ENCODE results near the gene GRIFIN. TPM values are rescaled to one million over a fixed set of nuclear protein-coding genes. Genes with fewer than 3 reads are reported as not detected.
A peak's percentile ranks its signal among the peaks of the same experiment; 100 is the strongest.

GRIFIN gene
- total RNA-seq, 5 donors from 2014 or later (not counting 1 experiment from before 2014, with no cell fraction given), result not detected

DNA sequence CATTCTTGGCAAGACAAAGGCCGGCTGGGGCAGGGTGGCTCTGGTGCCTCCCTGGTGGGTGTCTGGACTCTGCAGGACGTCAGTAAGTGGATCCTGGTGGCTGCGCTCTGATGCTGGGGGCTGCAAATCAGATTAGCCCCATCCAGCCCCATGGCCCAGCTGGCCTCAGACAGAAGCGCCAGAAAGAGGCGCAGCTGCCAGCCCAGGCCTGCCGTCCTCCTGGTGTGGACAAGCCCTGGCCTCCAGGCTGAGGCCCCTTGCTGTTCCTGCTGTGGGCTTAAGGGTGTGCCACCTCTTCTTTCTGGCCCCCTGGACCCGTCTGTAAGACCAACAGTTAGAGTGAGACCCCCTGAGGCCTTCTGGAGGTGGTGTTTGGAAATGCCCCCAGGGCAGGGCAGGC is 37.5 kb upstream of the GRIFIN start:
- no peaks in the 10 kb centered on the region for H3K27me3 ChIP-seq (replicated peaks in 1 of 2; ENCODE audit: control insufficient read depth in 2 of 2, extremely low read depth in 1 of 2, insufficient read depth in 2 of 2, low read length in 1 of 2)
- WGBS (ENCODE audit: insufficient coverage), result 99% methylated on average over 6 of the region's 7 CpGs
- ChIA-PET POLR2A (no interaction called here), CTCF (no interaction called here)
- peaks cover 34 to 67% of the 10 kb centered on the region in 2 experiments for H3K4me1 ChIP-seq (ENCODE audit: control insufficient read depth in 1 of 2, extremely low read depth in 1 of 2, insufficient read depth in 2 of 2, low read length in 2 of 2)
- DNase-seq (no peak), ATAC-seq (replicated peaks in 1 of 4) (no peak)
- no peaks in the 10 kb centered on the region for H3K36me3 ChIP-seq (ENCODE audit: control insufficient read depth in 2 of 2, extremely low read depth in 1 of 2, insufficient read depth in 1 of 2, low read length in 1 of 2)
- no peaks in the 10 kb centered on the region for H3K9me3 ChIP-seq
- Mint-ChIP-seq H3K36me3 (no peaks in the 10 kb centered on the region), H3K27me3 (no peaks in the 10 kb centered on the region), H3K27ac (peak overlapping the region in 1 of 2 donors; percentile 97), H3K4me3 (no peak overlapping the region), H3K4me1 (peaks cover 48 to 66% (median 62%) of the 10 kb centered on the region in 3 donors), H3K9me3 (no peaks in the 10 kb centered on the region)
- no peak overlapping the region for H3K4me3 ChIP-seq (ENCODE audit: control insufficient read depth in 1 of 2, extremely low read depth in 1 of 2, low read length in 1 of 2)
- H3K27ac ChIP-seq (ENCODE audit: low read length), result peak overlapping the region; percentile 92

DNA sequence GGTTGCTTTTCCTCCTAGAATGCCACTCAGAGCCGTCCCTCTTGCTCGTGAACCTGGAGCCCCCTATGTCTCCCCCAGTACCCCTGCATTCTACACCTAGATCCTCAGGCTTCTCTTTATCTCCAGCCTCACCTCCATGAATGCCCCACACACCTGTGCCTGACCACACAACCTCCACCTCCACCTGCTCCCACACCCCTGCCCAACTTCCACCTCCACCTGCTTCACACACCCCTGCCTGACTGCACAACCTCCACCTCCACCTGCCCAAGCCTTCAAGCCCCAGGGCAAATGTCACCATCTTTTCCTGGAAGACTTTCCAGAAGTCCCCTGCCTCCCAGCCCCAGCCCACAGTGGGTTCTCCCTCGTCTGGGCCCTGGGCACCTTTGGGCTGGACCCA is 36.5 kb upstream of the GRIFIN start:
- H3K9me3 Mint-ChIP-seq, result no peaks in the 10 kb centered on the region
- ChIA-PET CTCF (no interaction called here), POLR2A (no interaction called here)
- WGBS (ENCODE audit: insufficient coverage), result 81% methylated on average over 2 of the region's 3 CpGs
- H3K4me1 Mint-ChIP-seq, result peaks cover 51 to 68% (median 63%) of the 10 kb centered on the region in 3 donors
- Histone ChIP-seq H3K27me3 (replicated peaks in 1 of 2; ENCODE audit: control insufficient read depth in 2 of 2, extremely low read depth in 1 of 2, insufficient read depth in 2 of 2, low read length in 1 of 2) (no peaks in the 10 kb centered on the region), H3K9me3 (no peaks in the 10 kb centered on the region), H3K27ac (ENCODE audit: low read length) (peak overlapping the region; percentile 92), H3K4me1 (ENCODE audit: control insufficient read depth in 1 of 2, extremely low read depth in 1 of 2, insufficient read depth in 2 of 2, low read length in 2 of 2) (peaks cover 40 to 67% of the 10 kb centered on the region in 2 experiments), H3K4me3 (ENCODE audit: control insufficient read depth in 1 of 2, extremely low read depth in 1 of 2, low read length in 1 of 2) (no peak overlapping the region), H3K36me3 (ENCODE audit: control insufficient read depth in 2 of 2, extremely low read depth in 1 of 2, insufficient read depth in 1 of 2, low read length in 1 of 2) (no peaks in the 10 kb centered on the region)
- peak overlapping the region; percentile 72 to 83 (median 77) for H3K4me3 Mint-ChIP-seq
- H3K27ac Mint-ChIP-seq, result peak overlapping the region in 1 of 2 donors; percentile 97
- ATAC-seq (replicated peaks in 1 of 4) (no peak), DNase-seq (no peak)
- no peaks in the 10 kb centered on the region for H3K36me3 Mint-ChIP-seq
- H3K27me3 Mint-ChIP-seq, result no peaks in the 10 kb centered on the region

DNA sequence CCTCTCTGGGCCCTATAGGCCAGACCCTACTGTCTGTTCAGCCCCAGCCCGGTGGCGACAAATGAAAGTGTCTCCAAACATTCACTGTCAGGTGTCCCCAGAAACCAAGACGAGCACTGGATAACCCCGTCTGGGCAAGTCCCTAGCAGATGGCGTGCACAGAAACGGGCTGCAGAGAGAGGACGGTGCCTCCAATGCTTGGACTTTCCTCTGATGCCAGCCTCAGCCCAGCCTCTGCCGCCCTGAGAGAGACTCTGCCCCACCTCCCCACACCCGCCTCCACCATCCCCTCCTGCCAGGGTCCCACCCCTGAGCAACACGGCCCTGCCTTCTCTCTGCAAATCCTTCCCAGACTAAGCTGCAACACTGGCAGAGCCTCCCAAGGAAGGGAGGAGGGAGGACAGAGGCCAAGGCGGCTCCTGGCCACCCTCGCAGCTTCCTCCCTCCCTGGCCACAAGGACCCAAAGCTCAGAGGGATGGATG is 36.0 kb upstream of the GRIFIN start:
- 50% methylated on average over 7 of the region's 12 CpGs for WGBS (ENCODE audit: insufficient coverage)
- peak overlapping the region; percentile 72 to 83 (median 77) for H3K4me3 Mint-ChIP-seq
- H3K27me3 Mint-ChIP-seq, result no peaks in the 10 kb centered on the region
- Histone ChIP-seq H3K4me3 (ENCODE audit: control insufficient read depth in 1 of 2, extremely low read depth in 1 of 2, low read length in 1 of 2) (peak overlapping the region; percentile 0 to 42), H3K4me1 (ENCODE audit: control insufficient read depth in 1 of 2, extremely low read depth in 1 of 2, insufficient read depth in 2 of 2, low read length in 2 of 2) (peaks cover 40 to 69% of the 10 kb centered on the region in 2 experiments), H3K27ac (ENCODE audit: low read length) (peak overlapping the region; percentile 92), H3K9me3 (no peaks in the 10 kb centered on the region), H3K27me3 (replicated peaks in 1 of 2; ENCODE audit: control insufficient read depth in 2 of 2, extremely low read depth in 1 of 2, insufficient read depth in 2 of 2, low read length in 1 of 2) (no peaks in the 10 kb centered on the region), H3K36me3 (ENCODE audit: control insufficient read depth in 2 of 2, extremely low read depth in 1 of 2, insufficient read depth in 1 of 2, low read length in 1 of 2) (no peaks in the 10 kb centered on the region)
- peak in 1 of 4 experiments; percentile 5 for ATAC-seq (replicated peaks in 1 of 4)
- DNase-seq, result peak in 12 of 35 experiments; percentile 22 to 71 (median 38)
- ChIA-PET CTCF (no interaction called here), POLR2A (no interaction called here)
- H3K4me1 Mint-ChIP-seq, result peaks cover 53 to 67% (median 60%) of the 10 kb centered on the region in 3 donors
- H3K36me3 Mint-ChIP-seq, result no peaks in the 10 kb centered on the region
- no peaks in the 10 kb centered on the region for H3K9me3 Mint-ChIP-seq
- H3K27ac Mint-ChIP-seq, result peak overlapping the region in 1 of 2 donors; percentile 97

DNA sequence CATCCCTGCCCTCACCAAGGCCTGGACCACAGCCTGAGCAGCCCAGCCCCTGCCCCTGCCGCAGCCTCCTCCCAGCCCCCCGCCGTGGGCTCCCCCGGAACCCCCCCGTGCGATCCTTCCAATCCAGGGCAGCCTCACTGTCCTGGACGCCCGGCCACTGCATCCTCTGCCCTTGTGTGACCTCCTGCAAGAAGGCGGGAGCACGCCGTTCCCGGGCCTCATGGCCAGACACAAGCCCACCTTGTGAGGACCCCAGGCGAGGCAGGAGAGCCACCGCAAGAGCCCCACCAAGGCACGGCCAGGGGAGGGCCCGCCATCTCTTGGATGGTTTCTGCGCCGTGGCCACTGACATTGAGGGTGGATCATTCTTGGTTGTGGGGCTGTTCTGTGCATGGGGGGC is 35.6 kb upstream of the GRIFIN start:
- ChIA-PET POLR2A (no interaction called here), CTCF (interaction anchor here in 1 of 2 donors (0.6 kb wide), 1 partner anchor 39 kb away, joined by 12 read pairs; no protein-coding TSS in a partner anchor)
- ATAC-seq (replicated peaks in 1 of 4) (no peak), DNase-seq (no peak)
- peaks cover 53 to 65% (median 62%) of the 10 kb centered on the region in 3 donors for H3K4me1 Mint-ChIP-seq
- WGBS (ENCODE audit: insufficient coverage), result 31% methylated on average over 13 of the region's 18 CpGs
- Histone ChIP-seq H3K27me3 (replicated peaks in 1 of 2; ENCODE audit: control insufficient read depth in 2 of 2, extremely low read depth in 1 of 2, insufficient read depth in 2 of 2, low read length in 1 of 2) (no peaks in the 10 kb centered on the region), H3K36me3 (ENCODE audit: control insufficient read depth in 2 of 2, extremely low read depth in 1 of 2, insufficient read depth in 1 of 2, low read length in 1 of 2) (no peaks in the 10 kb centered on the region), H3K27ac (ENCODE audit: low read length) (peak overlapping the region; percentile 92), H3K4me1 (ENCODE audit: control insufficient read depth in 1 of 2, extremely low read depth in 1 of 2, insufficient read depth in 2 of 2, low read length in 2 of 2) (peaks cover 40 to 69% of the 10 kb centered on the region in 2 experiments), H3K9me3 (no peaks in the 10 kb centered on the region), H3K4me3 (ENCODE audit: control insufficient read depth in 1 of 2, extremely low read depth in 1 of 2, low read length in 1 of 2) (peak overlapping the region; percentile 42 to 49)
- peak overlapping the region; percentile 72 to 83 (median 77) for H3K4me3 Mint-ChIP-seq
- no peaks in the 10 kb centered on the region for H3K9me3 Mint-ChIP-seq
- H3K36me3 Mint-ChIP-seq, result no peaks in the 10 kb centered on the region
- peak overlapping the region in 1 of 2 donors; percentile 97 for H3K27ac Mint-ChIP-seq
- no peaks in the 10 kb centered on the region for H3K27me3 Mint-ChIP-seq

DNA sequence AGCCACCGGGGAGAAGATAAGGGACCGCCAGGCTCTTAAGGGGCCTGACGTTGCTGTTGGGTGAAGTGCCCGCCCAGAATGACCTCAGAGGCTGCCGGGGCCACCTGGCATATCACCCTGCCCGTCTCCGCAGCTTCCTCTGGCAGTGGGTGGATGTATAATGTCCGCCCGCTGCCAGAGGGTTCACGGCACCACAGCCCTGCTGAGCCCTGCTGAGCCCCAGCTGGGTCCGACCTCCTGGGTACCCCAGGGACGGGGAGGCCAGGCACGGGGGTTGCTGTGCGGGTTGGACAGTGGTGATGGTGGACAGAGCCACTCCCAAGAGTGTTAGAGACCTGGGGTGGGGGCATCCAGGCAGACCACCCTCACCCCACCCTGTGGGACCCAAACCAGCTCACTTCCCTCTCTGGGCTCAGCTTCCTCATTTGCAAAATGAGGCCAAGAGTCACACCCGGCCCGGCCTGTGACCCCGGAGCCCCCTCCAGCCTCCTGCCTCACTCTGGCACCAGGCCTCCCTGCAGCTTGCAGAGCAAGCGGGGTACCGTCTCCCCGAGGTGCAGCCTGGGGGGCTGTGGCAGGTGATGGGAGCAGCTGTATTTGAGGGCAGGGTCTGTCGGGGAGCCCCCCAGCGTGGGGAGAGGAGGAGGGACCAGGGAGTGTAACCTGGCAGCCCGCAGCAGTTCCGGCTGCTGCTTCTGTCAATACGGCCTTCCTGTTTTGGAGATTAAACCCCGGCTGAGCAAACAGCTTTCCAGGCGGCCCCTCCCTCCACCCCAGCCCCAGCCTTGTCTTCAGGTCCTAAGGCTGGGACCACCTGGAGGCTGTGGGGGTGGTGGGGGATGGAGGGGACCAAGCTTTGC is 34.9 kb upstream of the GRIFIN start:
- POLR2A ChIA-PET, result interaction anchor here in 1 of 2 donors (0.5 kb wide), 1 partner anchor 55 kb away, joined by 4 read pairs; no protein-coding TSS in a partner anchor
- Histone ChIP-seq H3K27ac (ENCODE audit: low read length) (peak overlapping the region; percentile 92), H3K9me3 (no peaks in the 10 kb centered on the region), H3K36me3 (ENCODE audit: control insufficient read depth in 2 of 2, extremely low read depth in 1 of 2, insufficient read depth in 1 of 2, low read length in 1 of 2) (no peaks in the 10 kb centered on the region), H3K27me3 (replicated peaks in 1 of 2; ENCODE audit: control insufficient read depth in 2 of 2, extremely low read depth in 1 of 2, insufficient read depth in 2 of 2, low read length in 1 of 2) (no peaks in the 10 kb centered on the region), H3K4me1 (ENCODE audit: control insufficient read depth in 1 of 2, extremely low read depth in 1 of 2, insufficient read depth in 2 of 2, low read length in 2 of 2) (peaks cover 40 to 69% of the 10 kb centered on the region in 2 experiments), H3K4me3 (ENCODE audit: control insufficient read depth in 1 of 2, extremely low read depth in 1 of 2, low read length in 1 of 2) (peak overlapping the region; percentile 42 to 49)
- H3K36me3 Mint-ChIP-seq, result no peaks in the 10 kb centered on the region
- no peaks in the 10 kb centered on the region for H3K9me3 Mint-ChIP-seq
- peak overlapping the region; percentile 72 to 83 (median 77) for H3K4me3 Mint-ChIP-seq
- WGBS (ENCODE audit: insufficient coverage), result 4% methylated on average over 13 of the region's 27 CpGs
- CTCF ChIA-PET, result interaction anchor here in 1 of 2 donors (0.6 kb wide), 1 partner anchor 39 kb away, joined by 12 read pairs; no protein-coding TSS in a partner anchor
- DNase-seq (peak in 34 of 35 experiments; percentile 45 to 80 (median 66)), ATAC-seq (replicated peaks in 1 of 4) (peak; percentile 28 to 62 (median 56))
- H3K27ac Mint-ChIP-seq, result peak overlapping the region in 1 of 2 donors; percentile 97
- H3K4me1 Mint-ChIP-seq, result peaks cover 53 to 69% (median 62%) of the 10 kb centered on the region in 3 donors
- H3K27me3 Mint-ChIP-seq, result no peaks in the 10 kb centered on the region

DNA sequence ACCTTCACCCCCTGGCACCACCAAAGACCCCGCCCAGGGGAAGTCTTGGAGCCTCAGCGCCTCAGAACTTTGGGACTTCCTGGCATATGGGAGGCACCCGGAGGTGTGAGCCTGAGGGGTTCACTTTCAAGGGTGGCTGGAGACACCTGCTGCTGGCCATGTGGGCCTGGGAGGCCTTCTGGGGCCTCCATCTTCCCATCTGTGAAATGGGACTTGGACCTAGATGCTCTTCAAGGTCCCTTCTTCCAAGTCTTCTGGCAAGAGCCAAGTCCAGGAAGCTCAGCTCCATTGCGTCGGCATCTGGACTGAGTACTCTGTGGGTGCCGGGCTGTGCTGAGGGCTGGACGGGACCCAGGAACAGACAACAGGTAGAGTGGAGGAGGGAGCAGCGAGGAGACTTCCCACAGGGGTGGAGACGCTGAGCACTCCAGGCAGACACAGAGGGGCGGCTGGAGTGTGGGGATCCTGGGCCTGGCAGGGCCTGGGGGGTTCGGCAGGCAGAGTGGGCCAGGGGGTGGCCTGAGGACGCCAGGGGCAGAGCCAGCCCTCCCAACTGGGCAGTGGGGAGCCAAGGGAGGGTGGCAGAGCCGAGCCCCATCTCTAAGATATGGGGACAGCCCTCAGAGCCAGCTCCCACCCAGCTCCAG is 34.1 kb upstream of the GRIFIN start:
- Mint-ChIP-seq H3K9me3 (no peaks in the 10 kb centered on the region), H3K27ac (peak overlapping the region in 1 of 2 donors; percentile 97), H3K4me1 (peaks cover 53 to 69% (median 62%) of the 10 kb centered on the region in 3 donors), H3K4me3 (peak overlapping the region; percentile 72 to 83 (median 77)), H3K36me3 (no peaks in the 10 kb centered on the region), H3K27me3 (no peaks in the 10 kb centered on the region)
- Histone ChIP-seq H3K36me3 (ENCODE audit: control insufficient read depth in 2 of 2, extremely low read depth in 1 of 2, insufficient read depth in 1 of 2, low read length in 1 of 2) (no peaks in the 10 kb centered on the region), H3K27me3 (replicated peaks in 1 of 2; ENCODE audit: control insufficient read depth in 2 of 2, extremely low read depth in 1 of 2, insufficient read depth in 2 of 2, low read length in 1 of 2) (no peaks in the 10 kb centered on the region), H3K4me1 (ENCODE audit: control insufficient read depth in 1 of 2, extremely low read depth in 1 of 2, insufficient read depth in 2 of 2, low read length in 2 of 2) (peaks cover 40 to 69% of the 10 kb centered on the region in 2 experiments), H3K4me3 (ENCODE audit: control insufficient read depth in 1 of 2, extremely low read depth in 1 of 2, low read length in 1 of 2) (peak overlapping the region; percentile 42 to 49), H3K27ac (ENCODE audit: low read length) (peak overlapping the region; percentile 92), H3K9me3 (no peaks in the 10 kb centered on the region)
- no peak for DNase-seq
- 83% methylated on average over 9 of the region's 13 CpGs for WGBS (ENCODE audit: insufficient coverage)
- CTCF ChIA-PET, result no interaction called here
- POLR2A ChIA-PET, result no interaction called here
- ATAC-seq (replicated peaks in 1 of 4), result no peak

Data from T-cell (primary cell).